Prostate gland (tissue), 2 donors: ENCODE results near the gene RCHY1. TPM values are rescaled to one million over a fixed set of nuclear protein-coding genes. Genes with fewer than 3 reads are reported as not detected.
A peak's percentile ranks its signal among the peaks of the same experiment; 100 is the strongest.

Source experiments
- DNase-seq: peaks from one replicate; pipeline ENCODE4 v3.0.0-alpha.2; 2019; ENCODE audit warnings: low spot score
- H3K27ac ChIP-seq, 2 donors: fragments of 200-600 bp; sonication (generic); 2 replicates each; pipeline ENCODE4 v1.5.1; 2017 to 2019
- H3K27me3 ChIP-seq: fragments of 200-600 bp; sonication (generic); replicated peaks from 2 replicates; pipeline ENCODE4 v1.5.1; 2019; ENCODE audit not compliant: insufficient read depth
- H3K36me3 ChIP-seq, 2 donors: fragments of 200-600 bp; sonication (generic); 1 replicate in 1 of 2; 2 replicates in 1 of 2; pipeline versions ENCODE4 v1.5.1 to v1.8.1; 2017 to 2019
- H3K4me1 ChIP-seq: fragments of 200-600 bp; sonication (generic); replicated peaks from 2 replicates; pipeline ENCODE4 v1.5.1; 2019
- H3K4me3 ChIP-seq, 2 donors: fragments of 200-600 bp; sonication (generic); 2 replicates each; pipeline ENCODE4 v1.5.1; 2017 to 2019
- H3K9me3 ChIP-seq: fragments of 200-600 bp; sonication (generic); 2 replicates; pipeline ENCODE4 v1.5.1; 2017
- POLR2A ChIP-seq: fragments of 450-650 bp; IDR thresholded peaks from one replicate; pipeline ENCODE4 v1.6.1; 2016; ENCODE audit warnings: antibody characterized with exemption, mild to moderate bottlenecking
- POLR2AphosphoS5 ChIP-seq: sonication (generic); formaldehyde crosslinking; IDR thresholded peaks from one replicate; pipeline ENCODE4 v1.6.1; 2017; ENCODE audit warnings: antibody characterized with exemption
- WGBS: methylation state at CpG from one replicate; pipeline ENCODE4 v1.1.5; 2018; 5-methylcytosine and 5-hydroxymethylcytosine counted together
- intact Hi-C: fragments of 100-400 bp; cut with DNase I; formaldehyde crosslinking; loops from one replicate; pipeline ENCODE4 v1.14.2; 2022
- total RNA-seq, 2 donors: library from RNA; depleted of rRNA; stranded (reverse); fragments of >200 nt; gene quantifications; one replicate each; pipeline ENCODE4 v1.1.0, GENCODE V29; 2016
- TF ChIP-seq, protein P1 (sequence below), 4 experiments: fragments of 200-600 bp in 2 of 4; fragments of 450-650 bp in 2 of 4; sonication (generic) in 2 of 4; IDR thresholded peaks; 1 replicate in 3 of 4; 2 replicates in 1 of 4; pipeline ENCODE4 v1.5.1; 2016 to 2019; ENCODE audit warnings: antibody characterized with exemption in 4 of 4, mild to moderate bottlenecking in 2 of 4, moderate library complexity in 2 of 4

Gene RCHY1
- total RNA-seq, result 10 to 100 TPM; 18.7 to 23.3 TPM

GRCh38 chr4:75514131-75514948 is at the start of gene RCHY1, which contains the start of gene THAP6:
RCHY1 (minus strand) TSS chr4:75514403; CDS start chr4:75514286, 117 bp downstream.
THAP6 (plus strand) TSS chr4:75514473; CDS start chr4:75515453, 980 bp downstream.
- Histone ChIP-seq H3K4me1 (no peaks in the 10 kb centered on the region), H3K27me3 (no peaks in the 10 kb centered on the region), H3K4me3 (peak within 1 kb of the TSS; percentile 70 to 75), H3K27ac (peak within 1 kb of the TSS; percentile 97 to 98), H3K9me3 (no peaks in the 10 kb centered on the region), H3K36me3 (no peaks in the 10 kb centered on the region)
- peak; percentile 95 for DNase-seq
- intact Hi-C loops, result loop anchor here (1.0 kb wide), 1 partner anchor 580 kb away; no protein-coding TSS in a partner anchor
- peak; percentile 74 for TF ChIP-seq POLR2A
- TF ChIP-seq, protein P1, sequence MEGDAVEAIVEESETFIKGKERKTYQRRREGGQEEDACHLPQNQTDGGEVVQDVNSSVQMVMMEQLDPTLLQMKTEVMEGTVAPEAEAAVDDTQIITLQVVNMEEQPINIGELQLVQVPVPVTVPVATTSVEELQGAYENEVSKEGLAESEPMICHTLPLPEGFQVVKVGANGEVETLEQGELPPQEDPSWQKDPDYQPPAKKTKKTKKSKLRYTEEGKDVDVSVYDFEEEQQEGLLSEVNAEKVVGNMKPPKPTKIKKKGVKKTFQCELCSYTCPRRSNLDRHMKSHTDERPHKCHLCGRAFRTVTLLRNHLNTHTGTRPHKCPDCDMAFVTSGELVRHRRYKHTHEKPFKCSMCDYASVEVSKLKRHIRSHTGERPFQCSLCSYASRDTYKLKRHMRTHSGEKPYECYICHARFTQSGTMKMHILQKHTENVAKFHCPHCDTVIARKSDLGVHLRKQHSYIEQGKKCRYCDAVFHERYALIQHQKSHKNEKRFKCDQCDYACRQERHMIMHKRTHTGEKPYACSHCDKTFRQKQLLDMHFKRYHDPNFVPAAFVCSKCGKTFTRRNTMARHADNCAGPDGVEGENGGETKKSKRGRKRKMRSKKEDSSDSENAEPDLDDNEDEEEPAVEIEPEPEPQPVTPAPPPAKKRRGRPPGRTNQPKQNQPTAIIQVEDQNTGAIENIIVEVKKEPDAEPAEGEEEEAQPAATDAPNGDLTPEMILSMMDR (IDR thresholded peaks at IDR 0.05), result peak in 2 of 4 experiments; percentile 26 to 41
- TF ChIP-seq POLR2AphosphoS5, result peak; percentile 97
- under 1% methylated on average over 61 of the region's 61 CpGs for WGBS

DNA sequence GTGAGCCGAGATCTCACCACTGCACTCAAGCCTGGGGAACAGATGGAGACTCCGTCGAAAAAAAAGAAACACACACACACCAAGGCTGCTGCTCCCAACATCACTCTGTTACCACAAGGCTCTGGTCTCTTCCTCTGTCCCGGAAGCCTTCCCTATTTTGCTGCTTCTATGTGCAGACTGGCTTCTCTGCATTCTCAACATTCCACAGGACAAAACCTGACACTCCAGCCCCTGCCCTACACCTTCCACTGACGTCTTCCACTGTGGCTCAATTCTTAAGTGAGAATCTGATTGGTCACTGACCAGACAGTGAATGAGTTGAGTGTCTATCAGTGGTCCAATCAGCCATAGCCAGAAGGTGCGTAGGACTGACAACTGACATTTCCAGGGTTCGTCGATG is 47.6 kb upstream of the RCHY1 start:
- 51% methylated on average over 8 of the region's 8 CpGs for WGBS
- Histone ChIP-seq H3K4me3 (no peak overlapping the region), H3K36me3 (no peaks in the 10 kb centered on the region), H3K27ac (no peak overlapping the region), H3K4me1 (no peaks in the 10 kb centered on the region), H3K9me3 (no peaks in the 10 kb centered on the region), H3K27me3 (no peaks in the 10 kb centered on the region)
- no peak for DNase-seq
- intact Hi-C loops, result no loop called here
- TF ChIP-seq POLR2A (no peak), POLR2AphosphoS5 (no peak)
- TF ChIP-seq, protein P1 (IDR thresholded peaks at IDR 0.05), result no peak

DNA sequence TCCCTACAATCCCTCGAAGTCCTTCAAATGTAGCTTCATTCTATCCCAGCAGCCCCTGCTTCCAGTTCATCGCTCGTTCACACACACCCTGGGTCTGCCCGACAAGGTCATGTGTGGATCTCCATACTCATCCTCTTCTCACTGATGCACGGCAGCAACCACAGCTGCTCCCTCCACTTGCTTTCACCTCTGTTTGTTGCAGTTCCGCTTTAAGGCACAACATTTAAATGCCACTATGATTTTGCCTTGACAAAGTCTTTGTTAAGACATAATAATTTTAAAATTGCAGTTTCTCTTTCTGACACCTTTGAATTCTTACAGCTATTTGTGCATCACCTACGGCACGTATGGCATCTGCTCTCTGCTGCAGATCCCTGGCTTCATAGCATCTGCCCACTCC is 43.5 kb upstream of the RCHY1 start:
- no peak for TF ChIP-seq POLR2AphosphoS5
- TF ChIP-seq POLR2A, result no peak
- TF ChIP-seq, protein P1 (IDR thresholded peaks at IDR 0.05), result no peak
- Histone ChIP-seq H3K36me3 (no peaks in the 10 kb centered on the region), H3K4me3 (no peak overlapping the region), H3K27ac (no peak overlapping the region), H3K4me1 (no peaks in the 10 kb centered on the region), H3K27me3 (no peaks in the 10 kb centered on the region), H3K9me3 (no peaks in the 10 kb centered on the region)
- intact Hi-C loops, result no loop called here
- no peak for DNase-seq
- WGBS, result 86% methylated on average over 8 of the region's 8 CpGs

DNA sequence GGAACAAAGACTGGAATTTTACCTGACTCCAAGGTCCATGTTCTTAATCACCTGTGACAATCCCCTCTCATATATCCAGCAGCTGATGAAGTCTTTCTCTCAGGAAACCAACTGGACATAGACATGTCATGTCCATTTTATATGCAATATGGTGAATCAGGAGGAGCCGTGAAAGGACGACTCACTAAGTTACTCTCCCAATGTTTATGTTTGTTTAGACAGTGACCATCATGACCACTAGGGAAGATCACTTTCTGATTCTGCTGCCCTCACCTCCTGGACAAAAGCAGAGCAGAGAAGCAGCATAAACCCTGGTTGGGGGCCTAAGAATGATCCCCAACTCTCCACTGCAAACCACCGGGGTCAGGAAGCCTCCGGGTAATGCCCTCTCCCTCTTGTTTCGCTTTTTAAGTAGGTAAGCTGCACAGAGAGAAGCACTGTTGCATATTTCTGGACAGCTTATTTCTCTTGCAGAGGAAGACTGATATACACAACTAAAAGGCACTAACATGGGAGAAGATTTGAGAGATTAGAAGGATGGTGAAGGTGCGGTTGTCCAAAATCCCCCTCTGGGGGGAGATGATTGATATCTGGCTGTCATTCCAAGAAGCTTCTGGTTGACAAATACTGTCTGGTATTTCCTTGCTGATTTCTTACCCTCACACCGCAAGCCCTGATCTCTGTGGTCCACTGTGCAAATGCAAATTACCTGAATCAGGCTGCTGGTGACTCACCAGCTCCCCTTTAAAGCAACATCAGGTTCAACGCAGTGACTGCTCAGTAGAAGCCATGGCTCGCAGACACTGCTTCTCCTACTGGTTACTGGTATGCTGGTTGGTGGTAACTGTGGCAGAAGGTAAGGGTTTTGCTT is 41.3 kb upstream of the RCHY1 start, which contains the start of gene ODAPH:
TSS of gene ODAPH (plus strand) at position 773 of the 871 bp plus-strand sequence. CDS start at position 790, 17 bp downstream.
- Histone ChIP-seq H3K4me1 (no peaks in the 10 kb centered on the region), H3K27ac (no peak within 1 kb of the TSS), H3K36me3 (no peaks in the 10 kb centered on the region), H3K4me3 (no peak within 1 kb of the TSS), H3K27me3 (no peaks in the 10 kb centered on the region), H3K9me3 (no peaks in the 10 kb centered on the region)
- intact Hi-C loops, result no loop called here
- TF ChIP-seq, protein P1 (IDR thresholded peaks at IDR 0.05), result no peak
- TF ChIP-seq POLR2AphosphoS5 (no peak), POLR2A (no peak)
- WGBS, result 70% methylated on average over 9 of the region's 9 CpGs
- no peak for DNase-seq
